Measurements from ENCODE around the gene APOBR. TPM values are rescaled to one million over a fixed set of nuclear protein-coding genes. Genes with fewer than 3 reads are reported as not detected.
A peak's percentile ranks its signal among the peaks of the same experiment; 100 is the strongest.

Gene APOBR
- total and polyA plus RNA-seq, 2 donors (not counting 3 experiments of a cell fraction or from before 2014, with no cell fraction given), result not detected

DNA sequence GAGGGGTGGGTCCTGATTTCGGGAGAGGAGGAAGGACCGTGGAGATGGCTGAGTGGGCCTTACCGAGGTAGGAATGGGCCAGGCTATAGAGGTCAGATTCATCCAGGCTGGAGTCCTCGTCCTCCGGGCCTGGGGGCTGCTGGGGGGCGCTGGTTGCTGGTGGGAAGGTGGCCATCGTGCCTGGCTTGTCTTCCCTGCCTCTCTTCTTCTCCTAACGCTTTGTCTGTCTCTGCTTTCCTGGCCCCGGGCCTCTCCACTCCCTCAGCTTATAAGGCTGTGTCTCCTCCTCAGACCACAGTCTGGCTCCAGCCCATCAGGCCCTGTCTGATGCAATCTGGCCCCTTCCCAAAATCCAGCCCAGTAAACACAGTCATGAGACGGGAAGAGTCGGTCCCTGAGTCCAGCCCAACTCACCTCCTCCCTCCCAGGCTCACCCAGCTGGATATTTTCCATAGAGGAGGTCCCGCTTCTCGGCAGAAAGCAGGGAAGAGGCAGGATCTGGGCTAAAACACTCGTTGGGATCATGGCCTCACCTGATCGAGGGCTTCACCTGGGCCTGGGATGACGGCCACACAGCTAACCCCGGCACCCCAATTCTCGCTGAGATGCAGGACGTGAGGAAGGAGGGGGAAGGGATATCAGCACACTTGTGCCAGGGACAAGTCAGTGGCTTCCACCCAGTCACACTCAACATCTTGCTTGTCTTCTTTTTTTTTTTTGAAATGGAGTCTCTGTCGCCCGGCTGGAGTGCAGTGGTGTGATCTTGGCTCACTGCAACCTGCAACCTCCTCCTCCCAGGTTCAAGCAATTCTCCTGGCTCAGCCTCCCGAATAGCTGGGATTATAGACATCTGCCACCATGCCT lies 44.5 kb downstream of the APOBR start, which contains the start of gene NUPR1:
NUPR1 (minus strand) TSS at position 242 of the 864 bp plus-strand sequence; CDS start at position 175, 67 bp downstream.
- Histone ChIP-seq H3K9ac (replicated peaks; ENCODE audit: extremely low read depth, insufficient read depth, low read length) (no peak within 1 kb of the TSS), H3K9me3 (replicated peaks; ENCODE audit: control insufficient read depth, insufficient read depth, low read length) (no peaks in the 10 kb centered on the region), H3K4me3 (replicated peaks in 1 of 3; ENCODE audit: insufficient read depth in 1 of 3, low read depth in 1 of 3, low read length in 3 of 3) (no peak within 1 kb of the TSS), H2AFZ (ENCODE audit: low read depth, low read length) (peak within 1 kb of the TSS; percentile 23), H3K79me2 (ENCODE audit: control insufficient read depth, insufficient read depth, low read length) (no peaks in the 10 kb centered on the region), H3K4me2 (ENCODE audit: insufficient read depth, low read length) (no peak within 1 kb of the TSS), H3K27me3 (ENCODE audit: control insufficient read depth in 2 of 2, insufficient read depth in 2 of 2, low read length in 2 of 2) (no peaks in the 10 kb centered on the region), H3K4me1 (ENCODE audit: control insufficient read depth, extremely low read depth, insufficient read depth, low read length) (no peaks in the 10 kb centered on the region), H3K9me1 (replicated peaks; ENCODE audit: control insufficient read depth, extremely low read depth, insufficient read depth, low read length) (no peaks in the 10 kb centered on the region), H3K36me3 (ENCODE audit: control insufficient read depth in 2 of 2, extremely low read depth in 1 of 2, insufficient read depth in 2 of 2, low read length in 2 of 2) (no peaks in the 10 kb centered on the region), H3K27ac (ENCODE audit: insufficient read depth, low read depth, low read length) (no peak within 1 kb of the TSS), H4K20me1 (replicated peaks; ENCODE audit: control insufficient read depth, extremely low read depth, insufficient read depth, low read length) (no peaks in the 10 kb centered on the region)
- POLR2A ChIA-PET, result no interaction called here
- intact Hi-C loops (cut with micrococcal nuclease), result no loop called here
- dilution Hi-C loops (cut with MboI; ENCODE audit: extremely low pct_ligation_motif_present, low sequenced_read_pairs), result no loop called here
- CTCF ChIA-PET, result no interaction called here
- TF ChIP-seq POLR2AphosphoS5 (IDR thresholded peaks at IDR 0.05; ENCODE audit: insufficient read depth, low read depth, low read length) (no peak), MYC (IDR thresholded peaks at IDR 0.05; ENCODE audit: low read depth, low read length) (no peak), FOS (IDR thresholded peaks at IDR 0.05; ENCODE audit: borderline replicate concordance, insufficient read depth, low read length) (no peak)
- TF ChIP-seq, protein P1, sequence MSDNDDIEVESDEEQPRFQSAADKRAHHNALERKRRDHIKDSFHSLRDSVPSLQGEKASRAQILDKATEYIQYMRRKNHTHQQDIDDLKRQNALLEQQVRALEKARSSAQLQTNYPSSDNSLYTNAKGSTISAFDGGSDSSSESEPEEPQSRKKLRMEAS (IDR thresholded peaks at IDR 0.05; ENCODE audit: insufficient read depth, insufficient read length), result no peak
- no TSS peak for BruUV-seq (replicated peaks)
- peak; percentile 62 for DNase-seq (ENCODE audit: low read depth, low spot score)
- no peak for FAIRE-seq

DNA sequence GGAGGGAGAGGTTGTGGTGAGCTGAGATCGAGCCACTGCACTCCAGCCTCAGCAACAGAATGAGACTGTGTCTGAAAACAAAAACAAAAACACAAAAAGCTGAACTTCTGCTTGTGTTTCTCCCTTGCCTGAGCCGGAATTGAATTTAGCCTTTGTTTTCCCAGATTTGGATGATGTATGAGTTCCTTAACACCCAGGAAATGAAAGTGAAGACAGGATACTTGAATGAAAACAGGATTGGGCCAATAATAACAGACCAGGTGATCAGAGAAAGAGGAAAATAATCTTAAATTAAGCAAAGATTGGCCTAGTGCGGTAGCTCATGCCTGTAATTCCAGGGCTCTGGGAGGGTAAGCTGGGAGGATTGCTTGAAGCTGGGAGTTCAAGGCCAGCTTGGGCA lies 45.9 kb downstream of the APOBR start:
- no peak overlapping the region for H2AFZ ChIP-seq (ENCODE audit: low read depth, low read length)
- H3K4me1 ChIP-seq (ENCODE audit: control insufficient read depth, extremely low read depth, insufficient read depth, low read length), result no peaks in the 10 kb centered on the region
- dilution Hi-C loops (cut with MboI; ENCODE audit: extremely low pct_ligation_motif_present, low sequenced_read_pairs) (no loop called here), intact Hi-C loops (cut with micrococcal nuclease) (no loop called here)
- TF ChIP-seq, protein P1 (IDR thresholded peaks at IDR 0.05; ENCODE audit: insufficient read depth, insufficient read length), result no peak
- no peak for TF ChIP-seq JUN (IDR thresholded peaks at IDR 0.05; ENCODE audit: borderline replicate concordance, insufficient read depth, insufficient read length, low read depth)
- no peak for TF ChIP-seq POLR2A (IDR thresholded peaks at IDR 0.05; ENCODE audit: low read depth, low read length)
- TF ChIP-seq, protein P2, sequence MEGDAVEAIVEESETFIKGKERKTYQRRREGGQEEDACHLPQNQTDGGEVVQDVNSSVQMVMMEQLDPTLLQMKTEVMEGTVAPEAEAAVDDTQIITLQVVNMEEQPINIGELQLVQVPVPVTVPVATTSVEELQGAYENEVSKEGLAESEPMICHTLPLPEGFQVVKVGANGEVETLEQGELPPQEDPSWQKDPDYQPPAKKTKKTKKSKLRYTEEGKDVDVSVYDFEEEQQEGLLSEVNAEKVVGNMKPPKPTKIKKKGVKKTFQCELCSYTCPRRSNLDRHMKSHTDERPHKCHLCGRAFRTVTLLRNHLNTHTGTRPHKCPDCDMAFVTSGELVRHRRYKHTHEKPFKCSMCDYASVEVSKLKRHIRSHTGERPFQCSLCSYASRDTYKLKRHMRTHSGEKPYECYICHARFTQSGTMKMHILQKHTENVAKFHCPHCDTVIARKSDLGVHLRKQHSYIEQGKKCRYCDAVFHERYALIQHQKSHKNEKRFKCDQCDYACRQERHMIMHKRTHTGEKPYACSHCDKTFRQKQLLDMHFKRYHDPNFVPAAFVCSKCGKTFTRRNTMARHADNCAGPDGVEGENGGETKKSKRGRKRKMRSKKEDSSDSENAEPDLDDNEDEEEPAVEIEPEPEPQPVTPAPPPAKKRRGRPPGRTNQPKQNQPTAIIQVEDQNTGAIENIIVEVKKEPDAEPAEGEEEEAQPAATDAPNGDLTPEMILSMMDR (IDR thresholded peaks at IDR 0.05; ENCODE audit: extremely low read depth in 1 of 2, insufficient read depth in 1 of 2, low read depth in 1 of 2, low read length in 2 of 2), result no peak
- no TSS peak for BruUV-seq (replicated peaks)
- DNase-seq (ENCODE audit: low read depth, low spot score), result no peak
- H3K4me2 ChIP-seq (ENCODE audit: insufficient read depth, low read length), result no peak overlapping the region
- H3K9me3 ChIP-seq (replicated peaks; ENCODE audit: control insufficient read depth, insufficient read depth, low read length), result no peaks in the 10 kb centered on the region
- H3K79me2 ChIP-seq (ENCODE audit: control insufficient read depth, insufficient read depth, low read length), result no peaks in the 10 kb centered on the region
- H4K20me1 ChIP-seq (replicated peaks; ENCODE audit: control insufficient read depth, extremely low read depth, insufficient read depth, low read length), result no peaks in the 10 kb centered on the region
- H3K9ac ChIP-seq (replicated peaks; ENCODE audit: extremely low read depth, insufficient read depth, low read length), result no peak overlapping the region
- no peak for FAIRE-seq
- CTCF ChIA-PET, result interaction anchor here (1.2 to 1.3 kb wide), 2 partner anchors 19 to 37 kb away, joined by 3 read pairs; no protein-coding TSS in a partner anchor
- no peak overlapping the region for H3K27ac ChIP-seq (ENCODE audit: insufficient read depth, low read depth, low read length)
- no peaks in the 10 kb centered on the region for H3K36me3 ChIP-seq (ENCODE audit: control insufficient read depth in 2 of 2, extremely low read depth in 1 of 2, insufficient read depth in 2 of 2, low read length in 2 of 2)
- no peaks in the 10 kb centered on the region for H3K9me1 ChIP-seq (replicated peaks; ENCODE audit: control insufficient read depth, extremely low read depth, insufficient read depth, low read length)
- POLR2A ChIA-PET, result no interaction called here
- no peak overlapping the region for H3K4me3 ChIP-seq (replicated peaks in 1 of 3; ENCODE audit: insufficient read depth in 1 of 3, low read depth in 1 of 3, low read length in 3 of 3)
- no peaks in the 10 kb centered on the region for H3K27me3 ChIP-seq (ENCODE audit: control insufficient read depth in 2 of 2, insufficient read depth in 2 of 2, low read length in 2 of 2)

Data from endothelial cell of umbilical vein (primary cell).